Left renal pelvis (tissue), 4 donors: ENCODE results near the gene PSMA8. TPM values are rescaled to one million over a fixed set of nuclear protein-coding genes. Genes with fewer than 3 reads are reported as not detected.
"Not testable (repeated sequence)": the region's sequence is repeated elsewhere in the genome, so short reads cannot be mapped to it uniquely, and the experiment has no call there.

ENCODE experiments used
- DNase-seq, 4 donors: peaks; one replicate each; pipeline ENCODE4 v3.0.0-alpha.2; 2013; ENCODE audit warnings: low read depth in 4 of 4, low spot score in 3 of 4
- polyA plus RNA-seq, 4 donors: library from polyadenylated mRNA; unstranded; fragments of 120-200 nt; gene quantifications; one replicate each; pipeline ENCODE4 v1.2.1, GENCODE V29; 2013; ENCODE audit not compliant: insufficient read length in 4 of 4

The PSMA8 gene
- polyA plus RNA-seq, 4 donors, result 0.08 TPM; not detected in 3

DNA sequence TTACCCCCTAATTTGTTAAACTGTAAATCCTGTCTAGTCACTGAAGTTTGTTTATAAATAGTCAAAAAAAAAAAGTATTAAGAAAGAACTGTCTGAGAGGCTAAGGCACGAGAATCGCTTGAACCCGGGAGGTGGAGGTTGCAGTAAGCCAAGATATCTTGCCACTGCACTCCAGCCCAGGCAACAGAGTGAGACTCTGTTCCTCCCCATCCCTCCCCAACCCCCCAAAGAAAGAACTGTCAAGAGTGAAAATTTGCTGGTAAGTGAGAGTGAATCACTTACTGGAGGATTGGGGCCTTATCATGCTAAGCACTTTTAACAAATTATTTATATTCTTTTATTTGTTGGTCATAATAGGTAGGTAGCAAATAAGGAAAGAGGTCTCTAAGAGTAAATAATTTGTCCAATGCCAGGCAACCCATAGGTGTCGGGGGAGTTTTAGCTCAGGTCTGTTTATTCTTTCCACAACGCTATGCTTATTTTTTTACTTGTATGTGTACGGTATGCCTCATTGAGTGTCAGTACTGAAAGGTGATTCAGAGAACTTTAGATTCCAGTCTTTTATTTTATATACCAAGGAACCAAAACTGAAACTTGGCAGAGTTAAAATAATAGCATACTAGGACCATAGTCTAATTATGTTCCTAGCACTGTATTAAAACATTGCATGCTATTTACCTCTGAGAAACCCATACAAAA is 95.0 kb downstream of the PSMA8 start:
- no peak for DNase-seq

DNA sequence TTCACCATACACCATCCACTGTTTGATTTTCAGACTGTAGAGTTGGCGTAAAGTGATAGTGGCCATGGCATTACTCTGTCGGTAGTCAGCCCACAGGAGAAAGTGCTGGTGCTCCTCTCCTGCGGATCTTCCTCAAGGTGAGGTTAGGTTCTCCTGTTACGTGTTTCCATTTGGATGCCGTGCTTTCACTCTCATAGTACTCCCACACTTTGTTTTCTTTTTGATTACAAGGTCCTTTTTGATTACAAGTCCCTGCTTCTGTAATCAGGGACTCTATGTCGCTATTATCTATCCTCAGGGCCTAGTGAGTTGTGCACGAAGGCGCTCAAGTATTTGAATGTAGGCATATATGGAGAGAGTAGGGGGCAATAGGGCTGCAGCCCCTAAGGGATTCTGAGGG is 96.8 kb downstream of the PSMA8 start:
- no peak for DNase-seq

GRCh38 chr18:26233208-26233607 is 99.5 kb downstream of the PSMA8 start:
- DNase-seq, result no peak

DNA sequence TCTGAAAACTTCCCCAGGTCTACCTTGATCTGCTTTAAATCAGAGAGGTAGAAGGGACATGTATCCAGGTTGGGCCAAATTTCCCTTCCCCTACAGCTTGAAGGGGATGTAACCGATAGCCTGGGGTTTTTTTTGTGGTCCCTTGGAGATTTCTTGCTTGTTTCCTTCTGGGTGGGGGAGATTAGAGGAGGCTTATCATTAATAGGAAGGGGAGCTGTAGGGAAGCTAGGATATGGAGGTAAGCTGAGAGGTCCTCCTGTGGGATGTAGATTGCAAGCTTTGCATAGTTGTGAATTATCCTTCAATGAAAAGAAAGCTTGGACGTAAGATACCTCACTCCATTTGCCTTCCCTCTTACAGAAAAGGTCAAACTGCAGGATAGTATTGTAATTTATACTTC is 103.7 kb downstream of the PSMA8 start:
- DNase-seq, result not testable (repeated sequence)

- not testable (repeated sequence) for DNase-seq
Observed at GRCh38 chr18:26238718-26239117, 105.0 kb downstream of the PSMA8 start.

- DNase-seq, result not testable (repeated sequence)
Observed at GRCh38 chr18:26242392-26242791, 108.7 kb downstream of the PSMA8 start.

Other genes with a start within 250 kb of the PSMA8 start
- gene SS18, start 43.3 kb upstream of the PSMA8 start, polyA plus RNA-seq, result 100 to 1,000 TPM in 2 of 4 donors, 10 to 100 TPM in 2; 89.5 to 113 (median 101) TPM
- 1 to 10 TPM; 3.8 to 5.8 (median 4.6) TPM for gene TAF4B, start 92.6 kb downstream of the PSMA8 start, polyA plus RNA-seq